A673 (cell line): ENCODE measurements around the gene GRAPL. TPM values are rescaled to one million over a fixed set of nuclear protein-coding genes. Genes with fewer than 3 reads are reported as not detected.

ENCODE experiments used
- total RNA-seq: library from RNA; stranded (reverse); gene quantifications from 2 replicates; pipeline ENCODE4 v1.2.3, GENCODE V29; 2021

The GRAPL gene
- total RNA-seq, 1 experiment from 2014 or later: not detected

Other genes starting within 250 kb of the GRAPL start
- gene SLC5A10, start 175.4 kb upstream of the GRAPL start, total RNA-seq: not detected in 2 replicates
- gene FAM83G, start 122.8 kb upstream of the GRAPL start, total RNA-seq: 9.6 and 12.4 TPM in 2 replicates
- gene GRAP, start 80.6 kb upstream of the GRAPL start, total RNA-seq: 0.26 TPM in 1 of 2 replicates, not detected in the other
- gene EPN2, start 109.8 kb downstream of the GRAPL start, total RNA-seq: 52.0 and 55.6 TPM in 2 replicates
- 37.0 and 45.2 TPM in 2 replicates for gene B9D1, start 235.1 kb downstream of the GRAPL start, total RNA-seq